ENCODE results near the gene ANKRD49.

The ANKRD49 gene

DNA sequence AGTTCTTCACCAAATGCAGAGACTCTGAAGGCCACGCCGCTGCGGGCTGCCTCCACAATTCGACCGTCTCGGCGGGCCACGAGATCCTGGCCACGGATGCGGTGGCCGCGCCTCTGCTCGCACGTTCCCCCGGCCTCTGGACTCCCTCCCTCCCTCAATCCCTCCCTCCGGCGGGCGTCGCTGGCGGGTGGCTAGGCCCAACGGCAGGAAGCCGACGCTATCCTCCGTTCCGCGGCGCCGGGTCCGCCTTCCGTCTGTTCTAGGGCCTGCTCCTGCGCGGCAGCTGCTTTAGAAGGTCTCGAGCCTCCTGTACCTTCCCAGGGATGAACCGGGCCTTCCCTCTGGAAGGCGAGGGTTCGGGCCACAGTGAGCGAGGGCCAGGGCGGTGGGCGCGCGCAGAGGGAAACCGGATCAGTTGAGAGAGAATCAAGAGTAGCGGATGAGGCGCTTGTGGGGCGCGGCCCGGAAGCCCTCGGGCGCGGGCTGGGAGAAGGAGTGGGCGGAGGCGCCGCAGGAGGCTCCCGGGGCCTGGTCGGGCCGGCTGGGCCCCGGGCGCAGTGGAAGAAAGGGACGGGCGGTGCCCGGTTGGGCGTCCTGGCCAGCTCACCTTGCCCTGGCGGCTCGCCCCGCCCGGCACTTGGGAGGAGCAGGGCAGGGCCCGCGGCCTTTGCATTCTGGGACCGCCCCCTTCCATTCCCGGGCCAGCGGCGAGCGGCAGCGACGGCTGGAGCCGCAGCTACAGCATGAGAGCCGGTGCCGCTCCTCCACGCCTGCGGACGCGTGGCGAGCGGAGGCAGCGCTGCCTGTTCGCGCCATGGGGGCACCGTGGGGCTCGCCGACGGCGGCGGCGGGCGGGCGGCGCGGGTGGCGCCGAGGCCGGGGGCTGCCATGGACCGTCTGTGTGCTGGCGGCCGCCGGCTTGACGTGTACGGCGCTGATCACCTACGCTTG is 50.2 kb downstream of the ANKRD49 start, which contains the start of gene FUT4:
Gene FUT4 (plus strand): TSS at position 227 of the 951 bp plus-strand sequence. CDS start 213 bp downstream, at position 440.
- peak; percentile 65 to 76 for DNase-seq (ENCODE audit: low read depth in 2 of 2)

GRCh38 chr11:94544646-94545263 is 51.0 kb downstream of the ANKRD49 start:
- peak; percentile 7 to 27 for DNase-seq (ENCODE audit: low read depth in 2 of 2)

DNA sequence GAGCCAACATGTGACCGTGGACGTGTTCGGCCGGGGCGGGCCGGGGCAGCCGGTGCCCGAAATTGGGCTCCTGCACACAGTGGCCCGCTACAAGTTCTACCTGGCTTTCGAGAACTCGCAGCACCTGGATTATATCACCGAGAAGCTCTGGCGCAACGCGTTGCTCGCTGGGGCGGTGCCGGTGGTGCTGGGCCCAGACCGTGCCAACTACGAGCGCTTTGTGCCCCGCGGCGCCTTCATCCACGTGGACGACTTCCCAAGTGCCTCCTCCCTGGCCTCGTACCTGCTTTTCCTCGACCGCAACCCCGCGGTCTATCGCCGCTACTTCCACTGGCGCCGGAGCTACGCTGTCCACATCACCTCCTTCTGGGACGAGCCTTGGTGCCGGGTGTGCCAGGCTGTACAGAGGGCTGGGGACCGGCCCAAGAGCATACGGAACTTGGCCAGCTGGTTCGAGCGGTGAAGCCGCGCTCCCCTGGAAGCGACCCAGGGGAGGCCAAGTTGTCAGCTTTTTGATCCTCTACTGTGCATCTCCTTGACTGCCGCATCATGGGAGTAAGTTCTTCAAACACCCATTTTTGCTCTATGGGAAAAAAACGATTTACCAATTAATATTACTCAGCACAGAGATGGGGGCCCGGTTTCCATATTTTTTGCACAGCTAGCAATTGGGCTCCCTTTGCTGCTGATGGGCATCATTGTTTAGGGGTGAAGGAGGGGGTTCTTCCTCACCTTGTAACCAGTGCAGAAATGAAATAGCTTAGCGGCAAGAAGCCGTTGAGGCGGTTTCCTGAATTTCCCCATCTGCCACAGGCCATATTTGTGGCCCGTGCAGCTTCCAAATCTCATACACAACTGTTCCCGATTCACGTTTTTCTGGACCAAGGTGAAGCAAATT is 51.7 kb downstream of the ANKRD49 start:
- DNase-seq (ENCODE audit: low read depth in 2 of 2), result no peak

DNA sequence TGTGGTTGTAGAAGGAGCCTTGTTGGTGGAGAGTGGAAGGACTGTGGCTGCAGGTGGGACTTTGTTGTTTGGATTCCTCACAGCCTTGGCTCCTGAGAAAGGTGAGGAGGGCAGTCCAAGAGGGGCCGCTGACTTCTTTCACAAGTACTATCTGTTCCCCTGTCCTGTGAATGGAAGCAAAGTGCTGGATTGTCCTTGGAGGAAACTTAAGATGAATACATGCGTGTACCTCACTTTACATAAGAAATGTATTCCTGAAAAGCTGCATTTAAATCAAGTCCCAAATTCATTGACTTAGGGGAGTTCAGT is 52.3 kb downstream of the ANKRD49 start:
- no peak for DNase-seq (ENCODE audit: low read depth in 2 of 2)

DNA sequence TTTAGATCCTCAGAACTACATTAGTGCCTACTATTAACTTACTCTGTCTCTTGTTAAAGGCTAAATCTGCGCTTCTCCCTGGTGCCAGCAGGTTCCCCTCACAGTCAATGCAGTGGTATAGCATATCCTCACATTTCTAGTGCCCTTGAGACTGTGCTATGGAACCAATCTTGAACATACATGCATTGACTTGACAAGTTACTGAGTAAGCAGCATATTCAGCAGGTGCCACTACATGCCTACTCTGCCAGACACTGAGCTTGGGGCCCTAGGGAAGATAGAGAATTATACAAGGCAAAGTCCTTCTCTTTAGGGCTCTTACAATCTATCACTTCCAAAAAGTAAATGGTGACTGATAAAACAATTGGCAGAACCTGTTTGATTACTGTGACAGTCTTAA is 53.1 kb downstream of the ANKRD49 start:
- no peak for DNase-seq (ENCODE audit: low read depth in 2 of 2)

- no peak for DNase-seq (ENCODE audit: low read depth in 2 of 2)
Observed at GRCh38 chr11:94549146-94549545, 55.4 kb downstream of the ANKRD49 start.
